Measurements from ENCODE around the gene SARDH. TPM values are rescaled to one million over a fixed set of nuclear protein-coding genes. Genes with fewer than 3 reads are reported as not detected.

The SARDH gene
- polyA plus RNA-seq, 1 donor (not counting 4 experiments of a cell fraction or from before 2014, with no cell fraction given): 0.03 TPM

DNA sequence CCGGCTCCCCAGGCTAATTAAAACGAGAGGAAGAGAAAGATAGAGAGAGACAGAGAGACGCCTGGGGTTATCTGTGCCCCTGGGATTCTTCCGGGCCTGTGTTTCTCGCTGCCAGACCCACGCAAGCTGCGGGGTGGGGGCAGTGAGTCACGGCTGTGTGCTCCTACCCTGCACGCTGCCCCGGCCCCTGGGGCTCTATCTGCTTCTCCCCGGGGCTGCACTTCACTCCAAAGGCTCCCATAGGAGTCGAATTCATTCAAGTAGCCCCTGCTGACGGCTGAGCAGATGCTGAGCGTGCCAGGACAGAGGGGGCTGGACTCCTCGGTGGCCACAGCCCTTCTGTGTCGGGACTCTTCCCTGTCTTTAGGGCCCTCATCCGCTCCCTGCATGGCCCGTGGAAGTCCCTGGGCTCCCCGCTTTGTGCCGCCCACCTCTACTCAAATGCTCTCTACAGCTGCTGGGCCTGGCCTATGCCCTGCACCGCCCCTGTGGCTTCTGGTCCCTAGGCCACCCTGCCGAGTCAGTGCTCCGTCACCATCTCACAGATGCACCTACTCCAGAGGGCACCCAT, 22.8 kb downstream of the SARDH start:
- no peaks in the 10 kb centered on the region for H3K9me3 ChIP-seq (ENCODE audit: control insufficient read depth, low read depth, low read length)
- no peak overlapping the region for H3K4me3 ChIP-seq (ENCODE audit: control insufficient read depth in 2 of 3, extremely low read depth in 1 of 3, insufficient read depth in 2 of 3, low read depth in 1 of 3, low read length in 3 of 3)
- H3K27me3 ChIP-seq (ENCODE audit: control insufficient read depth, extremely low read depth, insufficient read depth, low read length): peaks cover 15% of the 10 kb centered on the region
- TF ChIP-seq, protein P1, sequence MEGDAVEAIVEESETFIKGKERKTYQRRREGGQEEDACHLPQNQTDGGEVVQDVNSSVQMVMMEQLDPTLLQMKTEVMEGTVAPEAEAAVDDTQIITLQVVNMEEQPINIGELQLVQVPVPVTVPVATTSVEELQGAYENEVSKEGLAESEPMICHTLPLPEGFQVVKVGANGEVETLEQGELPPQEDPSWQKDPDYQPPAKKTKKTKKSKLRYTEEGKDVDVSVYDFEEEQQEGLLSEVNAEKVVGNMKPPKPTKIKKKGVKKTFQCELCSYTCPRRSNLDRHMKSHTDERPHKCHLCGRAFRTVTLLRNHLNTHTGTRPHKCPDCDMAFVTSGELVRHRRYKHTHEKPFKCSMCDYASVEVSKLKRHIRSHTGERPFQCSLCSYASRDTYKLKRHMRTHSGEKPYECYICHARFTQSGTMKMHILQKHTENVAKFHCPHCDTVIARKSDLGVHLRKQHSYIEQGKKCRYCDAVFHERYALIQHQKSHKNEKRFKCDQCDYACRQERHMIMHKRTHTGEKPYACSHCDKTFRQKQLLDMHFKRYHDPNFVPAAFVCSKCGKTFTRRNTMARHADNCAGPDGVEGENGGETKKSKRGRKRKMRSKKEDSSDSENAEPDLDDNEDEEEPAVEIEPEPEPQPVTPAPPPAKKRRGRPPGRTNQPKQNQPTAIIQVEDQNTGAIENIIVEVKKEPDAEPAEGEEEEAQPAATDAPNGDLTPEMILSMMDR (optimal IDR thresholded peaks at IDR 0.05 in 1 of 3, IDR thresholded peaks at IDR 0.05 in 1 of 3, conservative IDR thresholded peaks at IDR 0.05 in 1 of 3; ENCODE audit: extremely low read depth in 1 of 3, insufficient read depth in 2 of 3, low read length in 3 of 3): no peak
- no peak for TF ChIP-seq EZH2 (IDR thresholded peaks at IDR 0.05; ENCODE audit: low read length)
- H3K4me1 ChIP-seq (ENCODE audit: control insufficient read depth, extremely low read depth, insufficient read depth, low read length): no peaks in the 10 kb centered on the region
- no peak overlapping the region for H3K9ac ChIP-seq (ENCODE audit: control insufficient read depth, extremely low read depth, insufficient read depth, low read length)
- dilution Hi-C loops (cut with MboI; ENCODE audit: extremely low pct_ligation_motif_present, low sequenced_read_pairs): no loop called here
- H3K79me2 ChIP-seq (ENCODE audit: control insufficient read depth, insufficient read depth, low read length): no peaks in the 10 kb centered on the region
- DNase-seq (ENCODE audit: low read depth, low spot score) (no peak), FAIRE-seq (no peak)
- no peak overlapping the region for H2AFZ ChIP-seq (ENCODE audit: control insufficient read depth, low read length)
- H4K20me1 ChIP-seq (ENCODE audit: control insufficient read depth, extremely low read depth, insufficient read depth, low read length): no peaks in the 10 kb centered on the region
- no peak overlapping the region for H3K4me2 ChIP-seq (ENCODE audit: control insufficient read depth, extremely low read depth, insufficient read depth, low read depth, low read length)
- no peak overlapping the region for H3K27ac ChIP-seq (ENCODE audit: control insufficient read depth, insufficient read depth, low read length)
- no peaks in the 10 kb centered on the region for H3K36me3 ChIP-seq (ENCODE audit: control insufficient read depth in 2 of 2, extremely low read depth in 1 of 2, insufficient read depth in 2 of 2, low read length in 2 of 2)
- no peaks in the 10 kb centered on the region for H3K9me1 ChIP-seq (ENCODE audit: control insufficient read depth, extremely low read depth, insufficient read depth, low read length)

DNA sequence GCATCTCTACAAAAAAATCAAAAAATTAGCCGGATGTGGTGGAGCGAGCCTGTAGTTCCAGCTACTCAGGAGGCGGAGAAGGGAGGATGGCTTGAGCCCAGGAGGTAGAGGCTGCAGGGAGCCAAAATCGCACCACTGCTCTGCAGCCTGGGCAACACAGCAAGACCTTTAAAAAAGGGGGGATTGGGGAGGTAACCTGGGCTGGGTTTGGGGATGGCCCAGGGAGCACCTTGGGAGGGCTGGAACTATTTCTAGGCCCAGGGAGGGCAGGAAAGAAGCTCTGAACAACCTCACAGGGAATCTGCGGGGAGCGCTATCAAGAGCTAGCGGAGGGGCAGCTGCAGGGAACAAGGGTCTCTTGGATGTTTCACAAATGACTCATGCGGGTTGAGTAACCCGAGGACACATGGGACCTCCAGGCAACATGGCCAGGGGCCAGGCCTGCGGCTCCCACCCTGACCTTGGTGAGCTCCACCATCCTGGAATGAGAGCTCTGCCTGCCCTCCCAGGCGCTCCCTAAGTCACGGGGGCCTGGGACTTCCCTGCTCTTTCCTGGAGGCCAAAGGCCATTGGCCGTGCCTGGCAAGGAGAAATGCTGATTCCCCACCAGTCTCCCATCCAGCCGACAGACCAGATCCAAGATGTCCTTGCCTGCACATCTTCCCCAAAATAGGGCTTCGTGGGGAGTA, 23.4 kb downstream of the SARDH start:
- FAIRE-seq (no peak), DNase-seq (ENCODE audit: low read depth, low spot score) (no peak)
- no peaks in the 10 kb centered on the region for H4K20me1 ChIP-seq (ENCODE audit: control insufficient read depth, extremely low read depth, insufficient read depth, low read length)
- H3K79me2 ChIP-seq (ENCODE audit: control insufficient read depth, insufficient read depth, low read length): no peaks in the 10 kb centered on the region
- H3K9me1 ChIP-seq (ENCODE audit: control insufficient read depth, extremely low read depth, insufficient read depth, low read length): no peaks in the 10 kb centered on the region
- H3K9ac ChIP-seq (ENCODE audit: control insufficient read depth, extremely low read depth, insufficient read depth, low read length): no peak overlapping the region
- no peaks in the 10 kb centered on the region for H3K36me3 ChIP-seq (ENCODE audit: control insufficient read depth in 2 of 2, extremely low read depth in 1 of 2, insufficient read depth in 2 of 2, low read length in 2 of 2)
- TF ChIP-seq EZH2 (IDR thresholded peaks at IDR 0.05; ENCODE audit: low read length): no peak
- TF ChIP-seq, protein P1 (optimal IDR thresholded peaks at IDR 0.05 in 1 of 3, IDR thresholded peaks at IDR 0.05 in 1 of 3, conservative IDR thresholded peaks at IDR 0.05 in 1 of 3; ENCODE audit: extremely low read depth in 1 of 3, insufficient read depth in 2 of 3, low read length in 3 of 3): no peak
- dilution Hi-C loops (cut with MboI; ENCODE audit: extremely low pct_ligation_motif_present, low sequenced_read_pairs): no loop called here
- H3K4me3 ChIP-seq (ENCODE audit: control insufficient read depth in 2 of 3, extremely low read depth in 1 of 3, insufficient read depth in 2 of 3, low read depth in 1 of 3, low read length in 3 of 3): no peak overlapping the region
- no peak overlapping the region for H2AFZ ChIP-seq (ENCODE audit: control insufficient read depth, low read length)
- peaks cover 15% of the 10 kb centered on the region for H3K27me3 ChIP-seq (ENCODE audit: control insufficient read depth, extremely low read depth, insufficient read depth, low read length)
- H3K4me1 ChIP-seq (ENCODE audit: control insufficient read depth, extremely low read depth, insufficient read depth, low read length): no peaks in the 10 kb centered on the region
- no peak overlapping the region for H3K4me2 ChIP-seq (ENCODE audit: control insufficient read depth, extremely low read depth, insufficient read depth, low read depth, low read length)
- H3K9me3 ChIP-seq (ENCODE audit: control insufficient read depth, low read depth, low read length): no peaks in the 10 kb centered on the region
- no peak overlapping the region for H3K27ac ChIP-seq (ENCODE audit: control insufficient read depth, insufficient read depth, low read length)

Measured in keratinocyte (primary cell).